Ovary (tissue), 9 donors: Measurements from ENCODE around the gene ORC1. TPM values are rescaled to one million over a fixed set of nuclear protein-coding genes. Genes with fewer than 3 reads are reported as not detected.

ENCODE experiments used
- DNase-seq, 5 donors: peaks; one replicate each; pipeline ENCODE4 v3.0.0-alpha.2; 2019 to 2020
- H3K27ac ChIP-seq, 2 donors: fragments of 200-600 bp; one replicate each; pipeline versions ENCODE4 v1.5.1 to v1.8.0; 2019 to 2022
- H3K27me3 ChIP-seq: fragments of 200-600 bp; one replicate; pipeline ENCODE4 v1.8.0; 2022
- H3K36me3 ChIP-seq: fragments of 200-600 bp; sonication (generic); one replicate; pipeline ENCODE4 v1.5.1; 2019
- H3K4me1 ChIP-seq: one replicate; pipeline ENCODE4 v1.8.1; 2013; ENCODE audit warnings: mild to moderate bottlenecking, moderate library complexity; ENCODE audit not compliant: insufficient read depth
- H3K4me3 ChIP-seq: fragments of 200-600 bp; sonication (generic); one replicate; pipeline ENCODE4 v1.5.1; 2017
- H3K9me3 ChIP-seq, 2 donors: fragments of 200-600 bp in 1 of 2; sonication (generic) in 1 of 2; one replicate each; pipeline versions ENCODE4 v1.5.1 to v1.8.1; 2013 to 2019; ENCODE audit warnings: mild to moderate bottlenecking in 1 of 2, moderate library complexity in 1 of 2
- CTCF ChIP-seq, 3 donors: fragments of 450-650 bp in 2 of 3; fragments of 200-600 bp in 1 of 3; IDR thresholded peaks; one replicate each; pipeline versions ENCODE4 v1.5.1 to v1.8.0; 2016 to 2022; ENCODE audit warnings: antibody characterized with exemption in 3 of 3, mild to moderate bottlenecking in 1 of 3
- EP300 ChIP-seq: sonication (generic); formaldehyde crosslinking; IDR thresholded peaks from one replicate; pipeline ENCODE4 v1.6.1; 2017; ENCODE audit warnings: antibody characterized with exemption
- POLR2A ChIP-seq: fragments of 450-650 bp; IDR thresholded peaks from one replicate; pipeline ENCODE4 v1.6.1; 2017; ENCODE audit warnings: antibody characterized with exemption, mild to moderate bottlenecking, moderate library complexity
- WGBS, 3 donors: extraction: QIAGEN DNeasy Blood & Tissue Kit in 1 of 3; methylation state at CpG; one replicate each; pipeline versions ENCODE4 v1.1.5 to v1.1.7; 2013 to 2017; 5-methylcytosine and 5-hydroxymethylcytosine counted together
- intact Hi-C, 4 donors: fragments of 100-400 bp; cut with DNase I; formaldehyde crosslinking; loops; one replicate each; pipeline versions ENCODE4 v1.11.0 to v1.15.1; 2022 to 2023
- polyA plus RNA-seq, 2 donors: library from polyadenylated mRNA; stranded (reverse); fragments of 200-250 nt in 1 of 2; fragments of 350-450 nt in 1 of 2; fragmentation: Illumina TruSeq in 1 of 2; extraction: RNeasy Lipid Tissue Mini Kit (QIAGEN cat#74804) in 1 of 2; gene quantifications; one replicate each; pipeline ENCODE4 v1.2.3, GENCODE V29; 2013 to 2014
- total RNA-seq, 7 donors: library from RNA; depleted of rRNA in 2 of 7; stranded (reverse); fragments of >200 nt in 2 of 7; fragmentation: NEBNext Ultra II Directional in 3 of 7; extraction: Animal tissue kit (Norgen Biotek cat#: 25700) in 3 of 7; gene quantifications; one replicate each; pipeline versions ENCODE4 v1.1.0 to v1.2.4, GENCODE V29; 2016 to 2023
- donor health status: DM: no; HTN: no; CAD: no; lungs with moderate emphysema.
- donor health status: DM: no; HTN: no; CAD: no.
- donor health status: Bipolar disorder and iron deficiency.
- donor health status: DM: yes; HTN: yes; CAD: no.
- donor health status: DM: no; HTN: no; CAD: no.
- donor health status: DM: yes; HTN: yes; CAD: no.

ORC1 gene
- total and polyA plus RNA-seq, 9 donors, result 0.23 to 0.84 (median 0.43) TPM

DNA sequence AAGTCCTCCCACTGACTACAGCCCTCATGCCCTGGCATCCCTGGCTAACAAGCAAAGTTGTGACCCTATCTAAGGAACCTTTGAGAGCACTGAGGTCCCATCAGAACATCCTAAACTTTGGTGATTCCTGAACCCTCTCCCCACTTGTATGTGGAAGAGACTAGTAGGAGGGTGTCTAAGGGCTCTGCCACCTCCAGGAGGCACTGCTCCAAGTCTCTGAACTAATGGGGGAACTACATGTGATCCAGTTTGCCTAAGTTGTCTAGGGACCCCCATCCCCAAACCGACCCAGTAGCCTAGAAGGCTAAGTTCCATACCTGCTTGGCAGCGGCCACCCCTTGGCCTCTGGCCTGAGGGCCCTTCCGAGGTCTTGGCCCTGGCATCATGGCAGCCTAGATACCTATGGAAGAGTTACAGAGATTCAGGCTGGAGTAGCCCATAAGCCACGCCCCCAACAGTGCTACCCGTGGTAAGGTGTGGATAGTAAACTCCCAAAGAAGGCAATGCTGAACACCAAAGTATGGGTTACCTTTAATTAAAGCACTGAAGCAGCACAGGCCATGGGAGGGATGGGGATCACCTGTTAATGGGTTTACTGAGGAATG lies 39.9 kb downstream of the ORC1 start:
- intact Hi-C loops, result no loop called here
- Histone ChIP-seq H3K27me3 (no peaks in the 10 kb centered on the region), H3K4me3 (no peak overlapping the region), H3K9me3 (no peaks in the 10 kb centered on the region), H3K36me3 (no peaks in the 10 kb centered on the region), H3K4me1 (peaks cover 6% of the 10 kb centered on the region), H3K27ac (peak overlapping the region in 1 of 2 donors; percentile 74)
- 77 to 81% (median 79%) methylated on average over 5 of the region's 5 CpGs for WGBS, 3 donors
- no peak for TF ChIP-seq POLR2A
- TF ChIP-seq EP300, result no peak
- no peak for TF ChIP-seq CTCF (IDR thresholded peaks at IDR 0.05)
- peak in 3 of 5 donors; percentile 35 to 47 (median 42) for DNase-seq

DNA sequence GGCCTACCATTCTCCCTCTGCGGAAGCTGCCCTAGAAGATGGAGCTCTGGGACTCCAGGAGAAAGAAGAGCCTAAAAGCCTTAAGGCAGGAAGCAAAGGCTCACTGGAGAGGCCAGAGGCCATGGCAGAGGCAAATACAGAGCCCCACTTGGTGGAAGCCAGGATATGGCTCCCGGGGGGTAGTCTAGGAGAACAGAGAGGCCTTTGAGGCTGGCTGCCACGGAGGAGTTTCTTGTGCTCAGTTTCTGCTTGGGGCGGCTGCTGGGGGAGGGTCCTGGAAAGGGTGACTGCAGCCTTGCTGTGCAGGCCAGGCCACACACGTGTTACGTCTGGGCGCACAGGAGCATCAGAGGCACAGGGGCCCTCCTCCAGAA lies 43.6 kb downstream of the ORC1 start:
- peaks cover 4% of the 10 kb centered on the region for H3K4me1 ChIP-seq
- intact Hi-C loops, result no loop called here
- DNase-seq, result no peak
- no peaks in the 10 kb centered on the region for H3K9me3 ChIP-seq
- 87 to 94% (median 90%) methylated on average over 7 of the region's 7 CpGs for WGBS, 3 donors
- no peaks in the 10 kb centered on the region for H3K36me3 ChIP-seq
- H3K27me3 ChIP-seq, result no peaks in the 10 kb centered on the region
- no peak for TF ChIP-seq EP300
- TF ChIP-seq POLR2A, result no peak
- TF ChIP-seq CTCF (IDR thresholded peaks at IDR 0.05), result no peak
- H3K4me3 ChIP-seq, result no peak overlapping the region
- no peak overlapping the region for H3K27ac ChIP-seq

DNA sequence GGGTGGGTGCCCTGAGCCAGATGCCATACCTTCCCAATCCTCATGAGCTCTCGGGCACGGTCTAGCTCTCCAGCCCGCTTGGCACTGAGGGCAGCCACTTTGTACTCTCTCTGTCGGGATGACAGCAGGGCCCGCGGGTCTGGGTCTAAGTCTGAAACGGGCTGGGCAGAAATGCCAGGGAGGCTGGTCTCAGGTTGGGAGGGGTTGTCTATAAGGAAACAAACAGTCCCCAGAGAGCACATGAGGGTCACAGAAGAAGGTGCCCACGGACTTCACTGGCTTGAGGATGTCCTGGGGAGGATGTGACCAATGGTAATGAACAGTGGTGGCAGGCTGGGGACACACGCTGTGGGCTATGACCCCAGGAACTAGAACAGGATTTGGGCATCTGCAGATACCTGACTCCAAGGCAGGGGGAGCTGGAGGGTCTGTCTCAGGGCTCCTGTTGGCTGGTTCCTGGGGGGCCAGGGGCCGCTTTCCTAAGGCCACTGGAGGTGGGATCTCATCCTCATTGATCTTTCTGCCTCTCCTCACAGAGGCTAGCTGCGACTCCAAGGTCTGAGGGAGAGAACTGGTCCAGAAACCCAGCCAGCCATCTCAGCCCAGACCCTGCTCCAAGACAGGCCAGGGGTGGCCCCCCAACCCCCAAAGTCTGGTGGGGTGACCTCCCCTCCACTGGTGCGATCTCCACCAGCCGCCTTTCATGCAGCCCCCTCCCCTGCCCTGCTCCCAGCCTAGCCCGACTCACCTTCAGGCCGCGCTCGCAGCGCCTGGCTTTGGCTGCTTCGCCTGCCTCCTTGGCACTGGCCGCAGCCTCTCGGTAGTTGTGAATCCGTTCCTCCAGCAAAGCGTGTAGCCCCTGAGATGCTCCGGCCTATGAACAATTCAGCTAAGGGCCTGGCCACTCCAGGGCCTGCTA lies 44.3 kb downstream of the ORC1 start:
- no peak overlapping the region for H3K4me3 ChIP-seq
- H3K36me3 ChIP-seq, result no peaks in the 10 kb centered on the region
- H3K27ac ChIP-seq, result no peak overlapping the region
- DNase-seq, result no peak
- H3K9me3 ChIP-seq, result no peaks in the 10 kb centered on the region
- H3K27me3 ChIP-seq, result no peaks in the 10 kb centered on the region
- intact Hi-C loops, result no loop called here
- 92 to 94% (median 93%) methylated on average over 24 of the region's 24 CpGs for WGBS, 3 donors
- H3K4me1 ChIP-seq, result peaks cover 1% of the 10 kb centered on the region
- TF ChIP-seq EP300, result no peak

GRCh38 chr1:52358851-52359497 lies 45.2 kb downstream of the ORC1 start:
- Histone ChIP-seq H3K4me3 (no peak overlapping the region), H3K4me1 (no peaks in the 10 kb centered on the region), H3K27me3 (no peaks in the 10 kb centered on the region), H3K36me3 (no peaks in the 10 kb centered on the region), H3K27ac (no peak overlapping the region), H3K9me3 (no peaks in the 10 kb centered on the region)
- DNase-seq, result no peak
- intact Hi-C loops, result no loop called here
- no peak for TF ChIP-seq CTCF (IDR thresholded peaks at IDR 0.05)
- no peak for TF ChIP-seq POLR2A
- TF ChIP-seq EP300, result no peak
- 92 to 93% (median 93%) methylated on average over 15 to 18 of the region's 18 CpGs for WGBS, 3 donors
